ENCODE measurements around the gene SOBP. TPM values are rescaled to one million over a fixed set of nuclear protein-coding genes. Genes with fewer than 3 reads are reported as not detected.

SOBP gene
- total and polyA plus RNA-seq, 5 donors from 2014 or later = 0.07 to 0.13 TPM; not detected in 3

DNA sequence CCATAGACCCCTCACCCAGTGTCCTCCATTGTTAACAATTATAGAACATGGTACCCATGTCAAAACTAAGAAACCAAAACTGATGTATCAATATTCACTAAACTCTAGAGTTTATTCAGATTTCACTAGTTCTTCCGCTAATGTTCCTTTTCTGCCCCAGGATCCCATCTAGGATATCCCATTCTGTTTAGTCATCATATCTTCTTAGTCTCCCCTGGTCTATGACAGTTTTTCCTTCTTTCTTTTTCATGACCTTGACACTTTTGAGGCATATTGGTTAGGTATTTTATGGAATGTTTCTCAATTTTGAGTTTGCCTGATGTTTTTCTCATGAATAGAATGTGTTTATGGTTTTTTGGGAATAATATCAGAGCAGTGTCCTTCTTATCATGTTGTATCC lies 187.5 kb downstream of the SOBP start:
- peaks cover 5% of the 10 kb centered on the region for H3K4me1 ChIP-seq (ENCODE audit: control insufficient read depth, insufficient read depth, low read length, poor library complexity, severe bottlenecking)
- no peak overlapping the region for H3K4me3 ChIP-seq (ENCODE audit: low read depth, low read length)
- no peak overlapping the region for H3K4me3 Mint-ChIP-seq
- no peak overlapping the region for H3K27ac ChIP-seq (ENCODE audit: insufficient read depth, low read length, poor library complexity, severe bottlenecking)
- no peak overlapping the region for H3K27ac Mint-ChIP-seq
- H3K4me1 Mint-ChIP-seq = peaks cover 0 to 7% (median 0%) of the 10 kb centered on the region in 4 donors
- peaks cover 5% of the 10 kb centered on the region for H3K27me3 ChIP-seq (ENCODE audit: control insufficient read depth, insufficient read depth, low read length)
- no peaks in the 10 kb centered on the region for H3K36me3 Mint-ChIP-seq
- DNase-seq (no peak), ATAC-seq (ENCODE audit: low read depth in 2 of 2) (no peak)
- peaks cover 37% of the 10 kb centered on the region for H3K27me3 Mint-ChIP-seq
- no peaks in the 10 kb centered on the region for H3K9me3 ChIP-seq (ENCODE audit: control insufficient read depth in 2 of 2, low read length in 2 of 2)
- H3K36me3 ChIP-seq (ENCODE audit: control insufficient read depth, insufficient read depth, low read length) = no peaks in the 10 kb centered on the region
- no peaks in the 10 kb centered on the region for H3K9me3 Mint-ChIP-seq

DNA sequence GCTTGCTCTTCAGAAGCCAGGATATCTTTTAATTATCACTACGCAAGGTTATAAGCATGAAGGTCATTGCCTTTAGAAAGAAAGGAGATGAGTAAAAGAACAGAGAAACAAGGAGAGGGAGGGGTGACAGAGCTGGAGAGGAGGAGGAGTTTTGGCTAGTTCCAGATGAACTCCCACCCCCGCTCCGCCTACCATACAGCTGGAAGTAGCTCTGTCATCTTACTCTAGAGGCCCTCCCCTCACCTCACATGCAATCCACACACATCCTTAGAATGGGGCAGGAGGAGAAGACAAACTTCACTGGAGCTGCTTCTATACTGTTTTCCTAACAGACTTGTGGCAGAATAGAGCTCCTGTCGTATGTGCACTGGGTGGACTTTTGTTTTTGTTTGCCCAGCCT lies 189.5 kb downstream of the SOBP start:
- Histone ChIP-seq H3K4me1 (ENCODE audit: control insufficient read depth, insufficient read depth, low read length, poor library complexity, severe bottlenecking) (peaks cover 5% of the 10 kb centered on the region), H3K4me3 (ENCODE audit: low read depth, low read length) (no peak overlapping the region), H3K36me3 (ENCODE audit: control insufficient read depth, insufficient read depth, low read length) (no peaks in the 10 kb centered on the region), H3K27ac (ENCODE audit: insufficient read depth, low read length, poor library complexity, severe bottlenecking) (no peak overlapping the region), H3K9me3 (ENCODE audit: control insufficient read depth in 2 of 2, low read length in 2 of 2) (no peaks in the 10 kb centered on the region), H3K27me3 (ENCODE audit: control insufficient read depth, insufficient read depth, low read length) (peaks cover 5% of the 10 kb centered on the region)
- H3K4me3 Mint-ChIP-seq = no peak overlapping the region
- H3K27me3 Mint-ChIP-seq = peaks cover 45% of the 10 kb centered on the region
- H3K27ac Mint-ChIP-seq = no peak overlapping the region
- ATAC-seq (ENCODE audit: low read depth in 2 of 2) (no peak), DNase-seq (no peak)
- no peaks in the 10 kb centered on the region for H3K36me3 Mint-ChIP-seq
- peaks cover 0 to 7% (median 0%) of the 10 kb centered on the region in 4 donors for H3K4me1 Mint-ChIP-seq
- H3K9me3 Mint-ChIP-seq = peaks cover 0 to 5% (median 0%) of the 10 kb centered on the region in 7 donors

DNA sequence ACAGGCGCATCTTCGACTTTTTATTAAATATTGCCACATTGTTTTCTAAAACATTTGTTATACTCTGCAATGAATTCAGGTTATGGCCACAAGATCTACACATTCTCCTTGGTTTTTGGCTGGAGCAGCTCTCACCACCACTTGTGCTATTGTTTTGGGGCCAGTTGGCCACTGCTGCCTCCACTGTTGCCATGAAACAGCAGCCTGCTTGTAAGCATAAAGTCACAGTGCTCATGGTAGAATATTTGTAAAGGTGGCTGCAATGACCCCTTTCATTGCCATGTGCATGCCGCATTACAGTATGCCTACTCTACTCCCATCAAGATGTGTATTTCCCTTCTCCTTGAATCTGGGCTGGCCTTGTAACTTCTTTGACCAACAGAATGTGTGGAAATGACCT lies 192.8 kb downstream of the SOBP start:
- no peak overlapping the region for H3K4me3 ChIP-seq (ENCODE audit: low read depth, low read length)
- H3K36me3 ChIP-seq (ENCODE audit: control insufficient read depth, insufficient read depth, low read length) = no peaks in the 10 kb centered on the region
- no peak overlapping the region for H3K27ac Mint-ChIP-seq
- peaks cover under 1% of the 10 kb centered on the region for H3K27me3 ChIP-seq (ENCODE audit: control insufficient read depth, insufficient read depth, low read length)
- H3K9me3 Mint-ChIP-seq = peaks cover 0 to 5% (median 0%) of the 10 kb centered on the region in 7 donors
- ATAC-seq (ENCODE audit: low read depth in 2 of 2) (no peak), DNase-seq (no peak)
- H3K27me3 Mint-ChIP-seq = peaks cover 27% of the 10 kb centered on the region
- no peaks in the 10 kb centered on the region for H3K36me3 Mint-ChIP-seq
- H3K9me3 ChIP-seq (ENCODE audit: control insufficient read depth in 2 of 2, low read length in 2 of 2) = no peaks in the 10 kb centered on the region
- H3K4me1 ChIP-seq (ENCODE audit: control insufficient read depth, insufficient read depth, low read length, poor library complexity, severe bottlenecking) = no peaks in the 10 kb centered on the region
- no peaks in the 10 kb centered on the region for H3K4me1 Mint-ChIP-seq
- no peak overlapping the region for H3K4me3 Mint-ChIP-seq
- no peak overlapping the region for H3K27ac ChIP-seq (ENCODE audit: insufficient read depth, low read length, poor library complexity, severe bottlenecking)

DNA sequence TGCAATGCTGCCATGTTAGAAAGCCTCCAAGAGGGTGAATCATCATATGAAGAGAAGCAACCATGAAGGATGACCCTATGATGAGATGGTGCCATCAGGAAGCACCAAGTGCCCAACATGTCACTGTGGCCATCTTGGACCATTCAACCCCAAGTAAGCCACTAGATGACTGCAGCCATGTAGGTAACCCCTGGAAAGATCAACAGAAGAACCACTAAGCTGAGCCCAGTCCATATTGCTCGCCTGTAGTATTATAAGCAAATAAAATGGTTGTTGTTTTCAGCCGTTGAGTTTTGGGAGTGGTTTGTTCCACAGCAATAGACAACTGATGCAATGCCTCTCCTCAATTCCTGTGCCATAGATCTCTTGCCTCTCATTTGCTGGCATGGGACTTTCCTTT lies 193.3 kb downstream of the SOBP start:
- Mint-ChIP-seq H3K27ac (no peak overlapping the region), H3K36me3 (no peaks in the 10 kb centered on the region), H3K4me3 (no peak overlapping the region), H3K27me3 (peaks cover 27% of the 10 kb centered on the region), H3K9me3 (peaks cover 0 to 5% (median 0%) of the 10 kb centered on the region in 7 donors), H3K4me1 (no peaks in the 10 kb centered on the region)
- H3K27me3 ChIP-seq (ENCODE audit: control insufficient read depth, insufficient read depth, low read length) = no peaks in the 10 kb centered on the region
- ATAC-seq (ENCODE audit: low read depth in 2 of 2) (no peak), DNase-seq (no peak)
- H3K4me1 ChIP-seq (ENCODE audit: control insufficient read depth, insufficient read depth, low read length, poor library complexity, severe bottlenecking) = no peaks in the 10 kb centered on the region
- no peaks in the 10 kb centered on the region for H3K36me3 ChIP-seq (ENCODE audit: control insufficient read depth, insufficient read depth, low read length)
- H3K4me3 ChIP-seq (ENCODE audit: low read depth, low read length) = no peak overlapping the region
- H3K9me3 ChIP-seq (ENCODE audit: control insufficient read depth in 2 of 2, low read length in 2 of 2) = no peaks in the 10 kb centered on the region
- no peak overlapping the region for H3K27ac ChIP-seq (ENCODE audit: insufficient read depth, low read length, poor library complexity, severe bottlenecking)

DNA sequence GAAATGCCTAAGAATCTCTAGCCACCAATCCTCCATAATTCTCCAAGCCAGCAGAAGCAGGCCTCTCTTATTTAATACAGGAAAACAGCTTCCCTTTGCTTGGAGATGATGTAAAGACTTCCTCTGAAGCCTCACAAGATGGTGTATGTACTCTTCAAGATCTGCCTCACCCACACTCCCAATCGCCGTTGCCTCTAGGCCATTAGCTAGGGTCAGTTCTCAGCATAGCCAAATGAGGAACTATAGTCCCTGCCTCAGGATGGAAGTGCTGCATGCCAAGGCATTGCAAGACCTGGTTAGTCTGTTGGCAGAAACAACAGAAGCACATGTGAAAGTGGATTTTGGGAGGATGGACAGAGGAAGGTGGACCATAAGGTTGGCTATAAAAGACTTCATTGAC lies 195.1 kb downstream of the SOBP start:
- Histone ChIP-seq H3K36me3 (ENCODE audit: control insufficient read depth, insufficient read depth, low read length) (no peaks in the 10 kb centered on the region), H3K4me1 (ENCODE audit: control insufficient read depth, insufficient read depth, low read length, poor library complexity, severe bottlenecking) (no peaks in the 10 kb centered on the region), H3K27me3 (ENCODE audit: control insufficient read depth, insufficient read depth, low read length) (no peaks in the 10 kb centered on the region), H3K27ac (ENCODE audit: insufficient read depth, low read length, poor library complexity, severe bottlenecking) (no peak overlapping the region), H3K4me3 (ENCODE audit: low read depth, low read length) (no peak overlapping the region), H3K9me3 (ENCODE audit: control insufficient read depth in 2 of 2, low read length in 2 of 2) (no peaks in the 10 kb centered on the region)
- Mint-ChIP-seq H3K4me1 (no peaks in the 10 kb centered on the region), H3K27ac (peak overlapping the region in 1 of 3 donors; percentile 74), H3K9me3 (peaks cover 0 to 5% (median 0%) of the 10 kb centered on the region in 7 donors), H3K36me3 (peaks cover 3% of the 10 kb centered on the region), H3K4me3 (no peak overlapping the region), H3K27me3 (peaks cover 18% of the 10 kb centered on the region)
- no peak for DNase-seq
- no peak for ATAC-seq (ENCODE audit: low read depth in 2 of 2)

DNA sequence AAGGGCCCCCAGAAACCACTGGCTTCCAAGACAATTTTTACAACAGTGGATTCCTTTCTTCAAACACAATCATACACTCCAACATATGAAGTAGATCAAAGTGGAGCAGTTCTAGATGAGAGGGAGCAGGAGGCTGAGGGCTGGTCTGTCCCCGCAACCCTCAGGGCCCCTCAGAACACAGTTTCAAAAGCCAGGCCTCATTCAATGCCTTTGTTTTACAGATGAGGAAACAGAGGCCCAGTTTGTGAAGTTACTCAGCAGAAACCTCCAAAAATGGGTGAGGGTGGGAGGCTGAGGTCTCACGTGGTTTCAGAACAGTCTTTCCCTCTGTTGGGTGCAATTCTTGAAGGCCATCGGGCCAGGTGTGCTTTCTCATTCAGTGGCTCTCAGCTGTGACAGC lies 199.3 kb downstream of the SOBP start:
- peaks cover 2% of the 10 kb centered on the region for H3K27me3 ChIP-seq (ENCODE audit: control insufficient read depth, insufficient read depth, low read length)
- no peaks in the 10 kb centered on the region for H3K9me3 ChIP-seq (ENCODE audit: control insufficient read depth in 2 of 2, low read length in 2 of 2)
- Mint-ChIP-seq H3K9me3 (peaks cover 0 to 4% (median 0%) of the 10 kb centered on the region in 7 donors), H3K36me3 (peaks cover 3% of the 10 kb centered on the region), H3K4me1 (peaks cover 0 to 4% (median 0%) of the 10 kb centered on the region in 4 donors), H3K27ac (no peak overlapping the region), H3K27me3 (peaks cover 16% of the 10 kb centered on the region), H3K4me3 (no peak overlapping the region)
- H3K4me1 ChIP-seq (ENCODE audit: control insufficient read depth, insufficient read depth, low read length, poor library complexity, severe bottlenecking) = no peaks in the 10 kb centered on the region
- DNase-seq (no peak), ATAC-seq (ENCODE audit: low read depth in 2 of 2) (no peak)
- H3K4me3 ChIP-seq (ENCODE audit: low read depth, low read length) = no peak overlapping the region
- H3K27ac ChIP-seq (ENCODE audit: insufficient read depth, low read length, poor library complexity, severe bottlenecking) = no peak overlapping the region
- no peaks in the 10 kb centered on the region for H3K36me3 ChIP-seq (ENCODE audit: control insufficient read depth, insufficient read depth, low read length)

DNA sequence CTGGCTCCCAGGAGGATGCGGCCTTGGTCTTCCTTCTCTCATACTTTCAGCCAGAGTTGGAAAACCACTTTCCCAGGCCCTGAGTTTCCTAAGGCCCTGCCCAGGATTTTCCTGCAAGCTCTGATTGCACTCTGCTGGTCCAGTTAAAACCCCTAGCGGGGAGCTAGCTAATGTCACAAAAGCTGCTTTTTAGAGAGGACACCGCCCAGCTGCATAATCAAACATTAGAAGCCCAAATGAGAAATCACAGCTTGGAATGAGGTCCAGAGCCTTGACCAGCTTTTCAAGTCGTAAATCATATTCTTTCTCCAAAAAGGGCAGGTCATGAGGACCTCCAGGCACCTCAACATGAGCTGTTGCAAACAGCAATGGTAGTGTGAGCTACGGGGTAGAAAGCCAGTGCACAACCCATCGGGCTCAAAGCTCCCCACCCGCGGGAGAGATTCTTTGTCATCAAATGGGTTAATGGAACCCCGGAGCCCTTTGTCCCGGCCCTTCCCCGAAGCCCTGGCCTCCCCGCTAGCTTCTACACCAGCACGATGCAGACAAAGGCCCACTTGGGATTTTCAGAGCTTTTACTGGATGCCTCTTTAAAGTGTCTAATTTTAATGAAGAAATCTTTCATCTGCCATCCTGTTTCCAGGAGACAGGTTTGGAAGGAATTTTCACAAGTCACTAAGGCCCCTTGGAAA lies 200.2 kb downstream of the SOBP start:
- peaks cover 0 to 4% (median 0%) of the 10 kb centered on the region in 7 donors for H3K9me3 Mint-ChIP-seq
- H3K27ac Mint-ChIP-seq = peak overlapping the region in 1 of 3 donors; percentile 66
- H3K4me3 ChIP-seq (ENCODE audit: low read depth, low read length) = no peak overlapping the region
- no peaks in the 10 kb centered on the region for H3K36me3 ChIP-seq (ENCODE audit: control insufficient read depth, insufficient read depth, low read length)
- H3K4me1 Mint-ChIP-seq = peaks cover 0 to 4% (median 0%) of the 10 kb centered on the region in 4 donors
- DNase-seq (no peak), ATAC-seq (ENCODE audit: low read depth in 2 of 2) (no peak)
- H3K36me3 Mint-ChIP-seq = peaks cover 3% of the 10 kb centered on the region
- H3K27me3 Mint-ChIP-seq = peaks cover 16% of the 10 kb centered on the region
- peaks cover 2% of the 10 kb centered on the region for H3K27me3 ChIP-seq (ENCODE audit: control insufficient read depth, insufficient read depth, low read length)
- no peaks in the 10 kb centered on the region for H3K4me1 ChIP-seq (ENCODE audit: control insufficient read depth, insufficient read depth, low read length, poor library complexity, severe bottlenecking)
- H3K9me3 ChIP-seq (ENCODE audit: control insufficient read depth in 2 of 2, low read length in 2 of 2) = no peaks in the 10 kb centered on the region
- H3K27ac ChIP-seq (ENCODE audit: insufficient read depth, low read length, poor library complexity, severe bottlenecking) = no peak overlapping the region
- no peak overlapping the region for H3K4me3 Mint-ChIP-seq

DNA sequence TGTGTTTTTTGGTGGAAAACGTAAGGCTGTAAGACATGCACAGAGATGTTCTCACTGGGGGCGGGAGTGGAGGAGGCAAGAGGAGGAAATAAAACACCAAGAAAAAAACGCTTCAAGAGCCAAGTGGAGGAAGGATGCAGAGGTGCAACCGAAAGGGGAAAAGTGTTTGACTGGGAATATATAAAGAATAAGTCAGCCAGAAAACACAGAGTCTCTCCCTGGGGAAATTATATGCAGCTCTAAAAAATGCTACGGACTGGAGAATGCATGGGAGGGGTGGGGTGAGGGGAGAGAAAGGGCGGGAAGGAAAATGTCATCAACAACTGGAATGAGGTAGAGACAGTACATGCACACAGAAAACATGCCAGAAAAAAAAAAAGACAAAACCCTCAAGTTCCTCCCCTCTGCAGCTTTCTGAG lies 200.7 kb downstream of the SOBP start:
- no peak overlapping the region for H3K4me3 ChIP-seq (ENCODE audit: low read depth, low read length)
- ATAC-seq (ENCODE audit: low read depth in 2 of 2) (no peak), DNase-seq (no peak)
- Mint-ChIP-seq H3K36me3 (peaks cover 3% of the 10 kb centered on the region), H3K4me3 (no peak overlapping the region), H3K9me3 (peaks cover 0 to 4% (median 0%) of the 10 kb centered on the region in 7 donors), H3K27me3 (peaks cover 19% of the 10 kb centered on the region), H3K4me1 (peaks cover 0 to 4% (median 0%) of the 10 kb centered on the region in 4 donors), H3K27ac (peak overlapping the region in 1 of 3 donors; percentile 66)
- no peaks in the 10 kb centered on the region for H3K4me1 ChIP-seq (ENCODE audit: control insufficient read depth, insufficient read depth, low read length, poor library complexity, severe bottlenecking)
- H3K27ac ChIP-seq (ENCODE audit: insufficient read depth, low read length, poor library complexity, severe bottlenecking) = no peak overlapping the region
- no peaks in the 10 kb centered on the region for H3K9me3 ChIP-seq (ENCODE audit: control insufficient read depth in 2 of 2, low read length in 2 of 2)
- H3K36me3 ChIP-seq (ENCODE audit: control insufficient read depth, insufficient read depth, low read length) = no peaks in the 10 kb centered on the region
- peaks cover 2% of the 10 kb centered on the region for H3K27me3 ChIP-seq (ENCODE audit: control insufficient read depth, insufficient read depth, low read length)

Measured in CD4-positive, CD25-positive, alpha-beta regulatory T cell (primary cell).